Lower leg skin (tissue), 4 donors: ENCODE measurements around the gene HNRNPL. TPM values are rescaled to one million over a fixed set of nuclear protein-coding genes. Genes with fewer than 3 reads are reported as not detected.
A peak's percentile ranks its signal among the peaks of the same experiment; 100 is the strongest.

Experiments
- DNase-seq, 2 donors: peaks; one replicate each; pipeline ENCODE4 v3.0.0-alpha.2; 2019; ENCODE audit warnings: low spot score in 2 of 2
- H3K4me3 ChIP-seq: fragments of 200-600 bp; sonication (generic); 2 replicates; pipeline ENCODE4 v1.5.1; 2017; ENCODE audit warnings: mild to moderate bottlenecking, low read depth; ENCODE audit not compliant: poor library complexity, severe bottlenecking
- CTCF ChIP-seq, 3 donors: fragments of 450-650 bp; IDR thresholded peaks; one replicate each; pipeline ENCODE4 v1.5.1; 2016; ENCODE audit warnings: antibody characterized with exemption in 3 of 3, mild to moderate bottlenecking in 3 of 3, moderate library complexity in 2 of 3
- POLR2A ChIP-seq, 2 donors: fragments of 450-650 bp; IDR thresholded peaks; one replicate each; pipeline ENCODE4 v1.6.1; 2016 to 2017; ENCODE audit warnings: antibody characterized with exemption in 2 of 2, mild to moderate bottlenecking in 1 of 2, moderate library complexity in 1 of 2
- WGBS, 2 donors: methylation state at CpG; one replicate each; pipeline ENCODE4 v1.1.5; 2018; 5-methylcytosine and 5-hydroxymethylcytosine counted together
- intact Hi-C: fragments of 100-400 bp; cut with DNase I; formaldehyde crosslinking; loops from one replicate; pipeline ENCODE4 v1.15.0; 2023; ENCODE audit warnings: low total_unique reads
- total RNA-seq, 4 donors: library from RNA; depleted of rRNA; stranded (reverse); fragments of >200 nt; gene quantifications; one replicate each; pipeline ENCODE4 v1.1.0, GENCODE V29; 2016

HNRNPL gene
- total RNA-seq, 4 donors from 2014 or later = 147 to 203 (median 177) TPM

- no peak overlapping the region for H3K4me3 ChIP-seq
- WGBS, 2 donors = 68 to 73% methylated on average over 25 to 28 of the region's 28 CpGs
- no peak for DNase-seq
- TF ChIP-seq CTCF (IDR thresholded peaks at IDR 0.05) (no peak), POLR2A (IDR thresholded peaks at IDR 0.05) (no peak)
- intact Hi-C loops = loop anchor here (10.0 kb wide), 1 partner anchor 205 kb away; no protein-coding TSS in a partner anchor
These were observed 9.8 kb downstream of the HNRNPL start for GRCh38 chr19:38839816-38840582.

- WGBS, 2 donors = 68 to 71% methylated on average over 12 of the region's 12 CpGs
- no peak overlapping the region for H3K4me3 ChIP-seq
- intact Hi-C loops = loop anchor here (10.0 kb wide), 1 partner anchor 204 kb away; no protein-coding TSS in a partner anchor
- TF ChIP-seq POLR2A (IDR thresholded peaks at IDR 0.05) (no peak), CTCF (IDR thresholded peaks at IDR 0.05) (no peak)
- no peak for DNase-seq
These were observed 10.6 kb downstream of the HNRNPL start for GRCh38 chr19:38838986-38839761.

- intact Hi-C loops = loop anchor here (10.0 kb wide), 1 partner anchor 204 kb away; no protein-coding TSS in a partner anchor
- no peak for TF ChIP-seq POLR2A (IDR thresholded peaks at IDR 0.05)
- TF ChIP-seq CTCF (IDR thresholded peaks at IDR 0.05) = no peak
- 56 to 66% methylated on average over 15 to 19 of the region's 19 CpGs for WGBS, 2 donors
- no peak overlapping the region for H3K4me3 ChIP-seq
- DNase-seq = no peak
These were observed 11.4 kb downstream of the HNRNPL start for GRCh38 chr19:38838208-38838985.

- no peak for DNase-seq
- WGBS, 2 donors = 45 to 55% methylated on average over 7 of the region's 7 CpGs
- TF ChIP-seq POLR2A (IDR thresholded peaks at IDR 0.05) = no peak
- TF ChIP-seq CTCF (IDR thresholded peaks at IDR 0.05) = no peak
- intact Hi-C loops = loop anchor here (10.0 kb wide), 1 partner anchor 203 kb away; no protein-coding TSS in a partner anchor
- H3K4me3 ChIP-seq = no peak overlapping the region
These were observed 12.1 kb downstream of the HNRNPL start for GRCh38 chr19:38837656-38838121.

GRCh38 chr19:38836983-38837626 lies 12.7 kb downstream of the HNRNPL start:
- H3K4me3 ChIP-seq = no peak overlapping the region
- no peak for TF ChIP-seq POLR2A (IDR thresholded peaks at IDR 0.05)
- TF ChIP-seq CTCF (IDR thresholded peaks at IDR 0.05) = no peak
- WGBS, 2 donors = 51 to 56% methylated on average over 4 to 6 of the region's 6 CpGs
- intact Hi-C loops = loop anchor here (10.0 kb wide), 1 partner anchor 202 kb away; no protein-coding TSS in a partner anchor
- DNase-seq = peak in 1 of 2 donors; percentile 58
